Choroid plexus epithelial cell (primary cell): ENCODE measurements around the gene TPSAB1.

Experiments
- DNase-seq: peaks from one replicate; pipeline ENCODE4 v3.0.0-alpha.2; 2010; ENCODE audit warnings: low read depth
- H3K4me3 ChIP-seq: 2 replicates; pipeline ENCODE4 v1.5.1; 2011; ENCODE audit warnings: low read depth, mild to moderate bottlenecking, control low read depth, low read length, moderate library complexity
- CTCF ChIP-seq: conservative IDR thresholded peaks from 2 replicates; pipeline ENCODE4 v1.5.1; 2011; ENCODE audit warnings: low read depth, mild to moderate bottlenecking, control low read depth, inconsistent platforms, low read length, moderate library complexity

Gene TPSAB1

DNA sequence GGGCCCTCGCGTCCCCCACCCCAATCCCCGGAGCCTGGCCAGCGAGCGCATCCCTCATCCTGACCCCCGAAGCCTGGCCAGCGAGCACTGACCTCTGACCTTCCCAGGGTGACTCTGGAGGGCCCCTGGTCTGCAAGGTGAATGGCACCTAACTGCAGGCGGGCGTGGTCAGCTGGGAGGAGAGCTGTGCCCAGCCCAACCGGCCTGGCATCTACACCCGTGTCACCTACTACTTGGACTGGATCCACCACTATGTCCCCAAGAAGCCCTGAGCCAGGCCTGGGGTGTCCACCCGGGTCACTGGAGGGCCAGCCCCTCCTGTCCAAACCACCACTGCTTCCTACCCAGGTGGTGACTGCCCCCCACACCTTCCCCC lies 17.7 kb downstream of the TPSAB1 start:
- TF ChIP-seq CTCF, result no peak
- no peak for DNase-seq
- H3K4me3 ChIP-seq, result no peak overlapping the region

DNA sequence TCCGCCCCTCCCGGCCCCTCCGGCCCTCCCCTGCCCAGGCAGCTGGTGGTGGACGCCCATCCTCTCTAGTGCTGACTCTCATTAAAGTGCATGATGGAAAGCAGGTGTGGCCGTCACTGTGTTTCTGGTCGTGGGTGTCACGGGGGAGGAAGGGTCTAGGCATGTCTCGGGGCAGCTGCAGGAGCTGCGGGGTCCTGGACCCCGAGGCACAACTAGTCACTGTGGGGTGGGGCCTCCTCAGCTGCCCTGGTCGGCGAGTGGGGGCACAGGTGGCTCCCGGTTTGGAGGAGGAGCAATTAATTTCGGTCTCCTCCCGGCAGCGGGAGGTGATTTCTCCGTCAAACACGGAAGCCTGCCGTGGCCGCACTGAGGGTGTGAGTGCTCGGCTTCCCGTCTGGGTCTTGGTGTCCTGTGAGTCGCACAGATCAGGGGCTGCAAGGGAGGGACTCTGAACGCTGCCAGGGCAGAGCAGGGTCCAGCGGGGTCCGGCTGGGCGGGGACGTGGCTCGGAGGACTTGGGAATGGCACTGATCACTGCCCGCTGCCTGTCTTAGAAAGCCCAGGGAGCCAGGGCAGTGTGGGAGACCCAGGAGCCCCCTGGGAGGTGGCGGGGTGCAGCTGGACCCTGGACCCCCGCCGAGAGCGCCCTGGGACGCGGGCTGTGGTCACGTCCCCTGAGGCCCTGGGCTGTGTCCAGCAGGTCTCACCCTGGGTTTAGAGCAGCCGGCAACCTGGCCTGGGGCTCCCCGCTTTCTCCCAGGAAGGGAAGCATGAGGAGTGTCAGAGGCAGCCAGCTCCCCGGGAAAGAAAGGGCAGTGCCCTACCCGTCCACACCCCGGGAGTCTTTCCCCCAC lies 18.6 kb downstream of the TPSAB1 start:
- no peak overlapping the region for H3K4me3 ChIP-seq
- no peak for DNase-seq
- no peak for TF ChIP-seq CTCF

DNA sequence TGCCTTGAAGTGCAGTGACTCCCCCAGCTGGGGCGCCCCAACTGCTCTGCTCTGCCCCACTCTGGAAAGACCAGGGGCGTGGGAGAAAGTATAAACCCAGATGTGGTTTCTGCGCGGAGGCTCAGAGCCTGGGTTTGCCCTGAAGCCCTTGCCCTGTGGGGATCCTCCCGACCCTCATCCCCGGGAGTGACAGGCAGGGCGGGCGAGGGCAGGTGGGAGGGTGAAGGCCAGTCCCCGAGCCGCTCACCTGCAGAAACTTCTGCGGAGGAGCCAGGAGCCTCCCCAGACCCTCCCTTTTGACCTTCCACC lies 19.2 kb downstream of the TPSAB1 start:
- DNase-seq, result no peak
- no peak for TF ChIP-seq CTCF
- H3K4me3 ChIP-seq, result no peak overlapping the region

DNA sequence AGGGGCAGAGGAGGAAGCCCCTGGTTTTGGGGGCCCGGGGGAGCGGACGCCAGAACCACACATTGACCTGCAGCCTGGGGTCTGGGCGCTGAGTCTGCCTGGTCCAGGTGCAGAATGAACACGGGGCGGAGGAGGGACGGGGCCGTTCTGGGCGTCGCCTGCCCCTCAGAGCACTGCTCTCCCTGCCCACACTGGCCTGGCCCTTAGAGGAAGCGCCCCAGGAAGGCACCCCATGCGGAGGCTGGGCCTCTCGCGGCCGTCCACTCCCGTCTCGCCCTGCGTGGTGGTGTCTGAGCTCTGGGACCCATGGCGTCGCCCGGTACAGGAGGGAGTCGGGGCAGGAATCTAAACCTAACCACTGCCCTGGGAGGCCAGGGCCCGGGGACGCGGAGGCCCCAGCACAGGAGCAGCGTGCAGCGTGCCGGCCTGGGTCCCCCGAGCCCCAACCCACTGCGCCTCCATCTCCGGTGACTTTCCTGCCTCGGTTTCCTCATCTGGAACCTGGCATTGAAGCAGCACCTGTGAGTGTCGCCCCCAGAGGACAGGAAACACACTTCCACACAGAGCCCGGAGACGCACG lies 19.7 kb downstream of the TPSAB1 start:
- DNase-seq, result no peak

GRCh38 chr16:1261131-1261892 lies 20.8 kb downstream of the TPSAB1 start:
- no peak overlapping the region for H3K4me3 ChIP-seq
- no peak for DNase-seq
- no peak for TF ChIP-seq CTCF

More for the DNA sequence above, 19.7 kb downstream of the TPSAB1 start:
- no peak for TF ChIP-seq CTCF
- no peak overlapping the region for H3K4me3 ChIP-seq

DNA sequence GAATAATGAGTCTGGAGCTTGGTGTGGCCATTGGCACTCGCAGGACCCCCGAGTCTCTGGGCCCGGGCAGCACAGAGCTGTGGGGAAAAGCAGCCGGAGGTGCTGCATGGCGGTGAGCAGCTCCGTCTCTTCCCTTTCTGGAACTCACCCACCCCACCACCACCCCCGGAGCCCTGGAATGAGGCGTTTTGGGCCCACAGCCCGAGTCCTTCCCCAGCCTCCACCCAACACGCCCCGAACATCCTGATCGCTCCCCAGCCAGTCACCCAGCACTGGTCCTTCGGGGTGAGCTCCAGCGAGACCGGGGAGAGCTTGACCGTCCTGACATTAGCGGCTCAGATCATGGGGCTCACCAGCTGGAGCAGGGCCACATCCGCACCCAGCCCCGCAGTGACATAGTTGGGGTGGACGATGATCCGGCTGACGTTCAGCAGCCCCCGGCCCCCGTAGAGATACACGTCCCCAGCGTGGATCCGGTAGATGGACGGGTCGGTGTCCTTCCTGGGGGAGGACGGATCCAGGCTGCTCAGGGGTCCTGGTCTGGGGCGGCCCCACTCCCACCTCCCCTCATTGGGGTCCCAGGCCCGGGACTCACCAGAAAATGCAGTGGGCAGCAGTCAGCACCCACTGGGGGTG lies 21.8 kb downstream of the TPSAB1 start:
- no peak for DNase-seq

More for the DNA sequence above, 21.8 kb downstream of the TPSAB1 start:
- H3K4me3 ChIP-seq, result no peak overlapping the region
- TF ChIP-seq CTCF, result no peak
